Naive thymus-derived CD4-positive, alpha-beta T cell (primary cell): ENCODE results near the gene ANXA4. TPM values are rescaled to one million over a fixed set of nuclear protein-coding genes. Genes with fewer than 3 reads are reported as not detected.

ENCODE experiments used
- ATAC-seq: fragments of 150-1000 bp; cut with Tn5 transposase; 2 replicates; pipeline ENCODE4 v1.10.0; 2021; ENCODE audit warnings: mild to moderate bottlenecking, moderate library complexity
- CTCF ChIA-PET: fragments of 350-600 bp; sonication (Branson Sonifier 250); formaldehyde crosslinking; loops from one replicate; lab custom pipeline; 2021; ENCODE audit warnings: antibody characterized with exemption; lab: Charles Lee
- POLR2A ChIA-PET: fragments of 350-600 bp; sonication (Branson Sonifier 250); formaldehyde crosslinking; loops from one replicate; lab custom pipeline; 2021; ENCODE audit warnings: antibody characterized with exemption, inconsistent platforms; lab: Charles Lee
- DNase-seq, 9 donors: peaks; one replicate each; pipeline versions ENCODE4 v3.0.0 to v3.0.0-alpha.2; 2020 to 2022; ENCODE audit warnings: mixed read lengths in 1 of 9
- H3K27ac ChIP-seq: one replicate; pipeline ENCODE4 v1.7.0; 2013; ENCODE audit warnings: mild to moderate bottlenecking, low read depth, low read length, moderate library complexity
- H3K27me3 ChIP-seq, 2 donors: one replicate each; pipeline ENCODE4 v1.7.0; 2013; ENCODE audit warnings: low read length in 2 of 2, mild to moderate bottlenecking in 2 of 2, moderate library complexity in 2 of 2; ENCODE audit not compliant: control insufficient read depth in 2 of 2, insufficient read depth in 2 of 2
- H3K36me3 ChIP-seq, 3 experiments: 1 replicate in 2 of 3; 2 replicates in 1 of 3; pipeline ENCODE4 v1.7.0; 2013; ENCODE audit warnings: low read length in 3 of 3, mild to moderate bottlenecking in 3 of 3, moderate library complexity in 1 of 3; ENCODE audit not compliant: insufficient read depth in 3 of 3, control insufficient read depth in 2 of 3
- H3K4me1 ChIP-seq, 2 donors: one replicate each; pipeline ENCODE4 v1.7.0; 2013; ENCODE audit warnings: low read length in 2 of 2, mild to moderate bottlenecking in 2 of 2, moderate library complexity in 1 of 2; ENCODE audit not compliant: control insufficient read depth in 2 of 2, insufficient read depth in 2 of 2
- H3K4me3 ChIP-seq: 2 replicates; pipeline ENCODE4 v1.7.0; 2013; ENCODE audit warnings: mild to moderate bottlenecking, low read length
- H3K9me3 ChIP-seq, 3 experiments: 1 replicate in 2 of 3; 2 replicates in 1 of 3; pipeline ENCODE4 v1.7.0; 2013; ENCODE audit warnings: low read length in 3 of 3; ENCODE audit not compliant: control insufficient read depth in 2 of 3
- H3K27ac Mint-ChIP-seq, 9 donors: one replicate each; pipeline ENCODE4 v1.8.0; 2020 to 2022; ENCODE audit warnings: mixed read lengths in 9 of 9, mild to moderate bottlenecking in 8 of 9, moderate library complexity in 5 of 9, inconsistent platforms in 2 of 9
- H3K27me3 Mint-ChIP-seq, 5 donors: one replicate each; pipeline ENCODE4 v1.8.0; 2021 to 2022; ENCODE audit warnings: mixed read lengths in 5 of 5, mild to moderate bottlenecking in 1 of 5
- H3K36me3 Mint-ChIP-seq, 5 donors: one replicate each; pipeline ENCODE4 v1.8.0; 2020 to 2022; ENCODE audit warnings: mixed read lengths in 5 of 5, mild to moderate bottlenecking in 3 of 5, inconsistent platforms in 1 of 5
- H3K4me1 Mint-ChIP-seq, 7 donors: one replicate each; pipeline ENCODE4 v1.8.0; 2020 to 2022; ENCODE audit warnings: mixed read lengths in 7 of 7, mild to moderate bottlenecking in 3 of 7, inconsistent platforms in 1 of 7
- H3K4me3 Mint-ChIP-seq, 10 donors: one replicate each; pipeline ENCODE4 v1.8.0; 2020 to 2022; ENCODE audit warnings: mild to moderate bottlenecking in 10 of 10, mixed read lengths in 10 of 10, moderate library complexity in 6 of 10, inconsistent platforms in 2 of 10
- H3K9me3 Mint-ChIP-seq, 11 donors: one replicate each; pipeline ENCODE4 v1.8.0; 2020 to 2022; ENCODE audit warnings: mixed read lengths in 11 of 11, mild to moderate bottlenecking in 4 of 11, inconsistent platforms in 1 of 11, moderate library complexity in 1 of 11
- intact Hi-C, 2 donors: fragments of 100-400 bp; cut with micrococcal nuclease; formaldehyde crosslinking; loops; one replicate each; pipeline ENCODE4 v1.15.1; 2023
- polyA plus RNA-seq, 2 donors: library from polyadenylated mRNA; unstranded; fragments of 300-500 nt; fragmentation: Illumina TruSeq; gene quantifications; one replicate each; pipeline ENCODE4 v1.2.3, GENCODE V29; 2021
- total RNA-seq, 6 experiments: library from RNA in 5 of 6; stranded (reverse) in 5 of 6; gene quantifications; 1 replicate in 5 of 6; 2 replicates in 1 of 6; pipeline ENCODE4 v1.2.3 and lab custom pipeline; 2021 to 2026

ANXA4 gene
- total and polyA plus RNA-seq, 7 experiments from 2014 or later = 3.1 to 75.6 (median 11.5) TPM

DNA sequence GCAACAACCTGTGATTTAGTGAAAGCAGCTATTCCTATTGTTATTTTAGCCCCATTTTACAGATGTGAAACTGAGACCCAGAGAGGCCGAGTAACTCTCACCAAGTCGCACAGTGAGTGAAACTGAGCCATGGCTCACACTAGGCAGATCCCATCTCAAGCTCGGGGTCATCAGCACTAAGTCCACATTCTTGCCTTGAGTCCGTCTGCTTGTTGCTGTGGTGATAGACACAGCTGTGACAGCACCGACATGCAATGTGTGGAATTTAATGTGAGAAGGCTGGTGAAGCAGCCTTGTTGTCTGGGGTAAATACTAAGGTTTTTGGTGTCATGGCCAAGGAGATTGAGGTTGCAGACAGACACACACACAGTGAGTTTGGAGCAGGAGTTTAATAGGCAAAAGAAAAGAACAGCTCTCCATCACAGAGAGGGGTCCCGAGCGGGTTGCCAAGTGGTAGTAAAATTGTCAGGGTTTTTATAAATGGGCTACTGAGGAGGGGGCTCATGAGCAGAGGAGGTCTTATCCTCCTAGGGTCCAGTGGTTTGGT, 47.3 kb downstream of the ANXA4 start:
- intact Hi-C loops = no loop called here
- POLR2A ChIA-PET = no interaction called here
- no peak overlapping the region for H3K27ac ChIP-seq
- no peaks in the 10 kb centered on the region for H3K27me3 ChIP-seq
- Mint-ChIP-seq H3K4me1 (peaks cover 7 to 15% (median 10%) of the 10 kb centered on the region in 7 donors), H3K27me3 (no peaks in the 10 kb centered on the region), H3K27ac (peak overlapping the region in 1 of 9 donors; percentile 36), H3K36me3 (peaks cover 0 to 21% (median 11%) of the 10 kb centered on the region in 5 donors), H3K4me3 (no peak overlapping the region), H3K9me3 (no peaks in the 10 kb centered on the region)
- CTCF ChIA-PET = interaction anchor here (0.8 to 1.1 kb wide), 2 partner anchors 64 to 224 kb away, joined by 3 to 4 read pairs; no protein-coding TSS in a partner anchor
- no peaks in the 10 kb centered on the region for H3K4me1 ChIP-seq
- no peak for DNase-seq
- no peaks in the 10 kb centered on the region for H3K9me3 ChIP-seq
- no peak for ATAC-seq
- H3K4me3 ChIP-seq = no peak overlapping the region
- no peaks in the 10 kb centered on the region for H3K36me3 ChIP-seq

- intact Hi-C loops = no loop called here
- no peak for ATAC-seq
- POLR2A ChIA-PET = interaction anchor here (0.9 kb wide), 1 partner anchor 9 kb away, joined by 3 read pairs; no protein-coding TSS in a partner anchor
These were observed 48.1 kb downstream of the ANXA4 start for GRCh38 chr2:69789772-69790600.

GRCh38 chr2:69790601-69790959, 48.6 kb downstream of the ANXA4 start:
- Histone ChIP-seq H3K36me3 (no peaks in the 10 kb centered on the region), H3K27ac (no peak overlapping the region), H3K4me1 (no peaks in the 10 kb centered on the region), H3K9me3 (no peaks in the 10 kb centered on the region), H3K27me3 (no peaks in the 10 kb centered on the region), H3K4me3 (no peak overlapping the region)
- CTCF ChIA-PET = no interaction called here
- Mint-ChIP-seq H3K27me3 (no peaks in the 10 kb centered on the region), H3K36me3 (peaks cover 0 to 16% (median 11%) of the 10 kb centered on the region in 5 donors), H3K4me3 (no peak overlapping the region), H3K27ac (no peak overlapping the region), H3K4me1 (peaks cover 7 to 15% (median 10%) of the 10 kb centered on the region in 7 donors), H3K9me3 (no peaks in the 10 kb centered on the region)
- no peak for ATAC-seq
- DNase-seq = no peak
- intact Hi-C loops = no loop called here
- POLR2A ChIA-PET = interaction anchor here (0.9 kb wide), 1 partner anchor 9 kb away, joined by 3 read pairs; no protein-coding TSS in a partner anchor

More at GRCh38 chr2:69789772-69790600, 48.1 kb downstream of the ANXA4 start:
- peak overlapping the region in 7 of 10 donors; percentile 6 to 62 (median 43) for H3K4me3 Mint-ChIP-seq
- CTCF ChIA-PET = interaction anchor here (0.8 to 1.1 kb wide), 2 partner anchors 65 to 225 kb away, joined by 3 to 4 read pairs; no protein-coding TSS in a partner anchor
- H3K9me3 Mint-ChIP-seq = no peaks in the 10 kb centered on the region
- H3K36me3 Mint-ChIP-seq = peaks cover 0 to 18% (median 11%) of the 10 kb centered on the region in 5 donors
- Histone ChIP-seq H3K4me1 (no peaks in the 10 kb centered on the region), H3K36me3 (no peaks in the 10 kb centered on the region), H3K9me3 (no peaks in the 10 kb centered on the region), H3K4me3 (no peak overlapping the region), H3K27ac (no peak overlapping the region), H3K27me3 (no peaks in the 10 kb centered on the region)
- no peak for DNase-seq
- H3K4me1 Mint-ChIP-seq = peaks cover 7 to 15% (median 10%) of the 10 kb centered on the region in 7 donors
- H3K27ac Mint-ChIP-seq = peak overlapping the region in 2 of 9 donors; percentile 25 to 58
- no peaks in the 10 kb centered on the region for H3K27me3 Mint-ChIP-seq

- Histone ChIP-seq H3K27ac (no peak overlapping the region), H3K36me3 (no peaks in the 10 kb centered on the region), H3K4me1 (no peaks in the 10 kb centered on the region), H3K4me3 (no peak overlapping the region), H3K27me3 (no peaks in the 10 kb centered on the region), H3K9me3 (no peaks in the 10 kb centered on the region)
- ChIA-PET POLR2A (no interaction called here), CTCF (no interaction called here)
- H3K27ac Mint-ChIP-seq = no peak overlapping the region
- peaks cover 7 to 15% (median 10%) of the 10 kb centered on the region in 7 donors for H3K4me1 Mint-ChIP-seq
- no peaks in the 10 kb centered on the region for H3K27me3 Mint-ChIP-seq
- intact Hi-C loops = no loop called here
- no peaks in the 10 kb centered on the region for H3K9me3 Mint-ChIP-seq
- H3K36me3 Mint-ChIP-seq = peaks cover 0 to 14% (median 10%) of the 10 kb centered on the region in 5 donors
- no peak overlapping the region for H3K4me3 Mint-ChIP-seq
- no peak for ATAC-seq
- no peak for DNase-seq
These were observed 49.1 kb downstream of the ANXA4 start for GRCh38 chr2:69791045-69791444.

DNA sequence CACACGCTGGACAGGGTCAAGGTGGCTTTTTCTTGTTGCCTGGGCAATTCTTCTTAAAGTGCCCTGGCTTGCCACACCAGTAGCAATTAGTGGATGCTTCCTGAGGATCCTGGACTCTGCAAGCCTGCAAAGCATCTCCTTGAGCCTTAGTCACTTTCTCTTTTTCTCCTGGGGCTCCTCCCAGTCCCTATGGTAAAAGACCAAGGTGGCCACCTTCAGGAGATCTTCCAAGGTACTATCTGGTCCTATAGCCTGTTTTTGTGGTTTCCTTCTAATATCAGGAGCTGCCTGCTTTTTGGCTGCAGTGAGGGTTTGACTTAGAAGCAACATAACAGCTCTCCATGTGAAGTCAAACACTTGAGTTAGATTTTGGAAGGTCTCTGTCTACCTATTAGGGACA, 54.2 kb downstream of the ANXA4 start:
- peaks cover 0 to 5% (median 0%) of the 10 kb centered on the region in 5 donors for H3K36me3 Mint-ChIP-seq
- H3K4me3 ChIP-seq = no peak overlapping the region
- H3K9me3 ChIP-seq = no peaks in the 10 kb centered on the region
- no peaks in the 10 kb centered on the region for H3K36me3 ChIP-seq
- no peak overlapping the region for H3K27ac ChIP-seq
- H3K9me3 Mint-ChIP-seq = no peaks in the 10 kb centered on the region
- H3K4me1 ChIP-seq = no peaks in the 10 kb centered on the region
- DNase-seq = no peak
- POLR2A ChIA-PET = no interaction called here
- no peak overlapping the region for H3K27ac Mint-ChIP-seq
- ATAC-seq = no peak
- H3K27me3 ChIP-seq = no peaks in the 10 kb centered on the region
- peaks cover 0 to 5% (median 0%) of the 10 kb centered on the region in 5 donors for H3K27me3 Mint-ChIP-seq
- no peak overlapping the region for H3K4me3 Mint-ChIP-seq
- peaks cover 0 to 26% (median 18%) of the 10 kb centered on the region in 7 donors for H3K4me1 Mint-ChIP-seq
- intact Hi-C loops = loop anchor here in 1 of 2 donors (5.0 kb wide), 1 partner anchor 69 kb away; no protein-coding TSS in a partner anchor
- CTCF ChIA-PET = interaction anchor here (0.7 kb wide), 1 partner anchor 34 kb away, joined by 3 read pairs; no protein-coding TSS in a partner anchor

GRCh38 chr2:69797235-69797634, 55.3 kb downstream of the ANXA4 start:
- Histone ChIP-seq H3K9me3 (no peaks in the 10 kb centered on the region), H3K36me3 (no peaks in the 10 kb centered on the region), H3K27me3 (no peaks in the 10 kb centered on the region), H3K4me1 (no peaks in the 10 kb centered on the region), H3K27ac (no peak overlapping the region), H3K4me3 (no peak overlapping the region)
- H3K27ac Mint-ChIP-seq = no peak overlapping the region
- ChIA-PET POLR2A (no interaction called here), CTCF (no interaction called here)
- intact Hi-C loops = loop anchor here in 1 of 2 donors (5.0 kb wide), 1 partner anchor 70 kb away; no protein-coding TSS in a partner anchor
- H3K4me3 Mint-ChIP-seq = no peak overlapping the region
- H3K27me3 Mint-ChIP-seq = peaks cover 0 to 5% (median 0%) of the 10 kb centered on the region in 5 donors
- ATAC-seq (no peak), DNase-seq (no peak)
- peaks cover 0 to 32% (median 23%) of the 10 kb centered on the region in 7 donors for H3K4me1 Mint-ChIP-seq
- H3K9me3 Mint-ChIP-seq = no peaks in the 10 kb centered on the region
- H3K36me3 Mint-ChIP-seq = peaks cover 0 to 12% (median 0%) of the 10 kb centered on the region in 5 donors
